K562 (cell line): ENCODE results near the gene BORCS8. TPM values are rescaled to one million over a fixed set of nuclear protein-coding genes. Genes with fewer than 3 reads are reported as not detected.

ENCODE experiments used
- GATAD2A ChIP-seq: fragments of 450-650 bp; IDR thresholded peaks from 2 replicates; pipeline ENCODE4 v1.6.1; 2017
- NCOA2 ChIP-seq, 2 experiments: fragments of 450-650 bp; IDR thresholded peaks; 2 replicates each; pipeline ENCODE4 v1.6.1; 2018; ENCODE audit warnings: mild to moderate bottlenecking in 2 of 2, moderate library complexity in 1 of 2; ENCODE audit not compliant: partially characterized antibody in 2 of 2
- POLR2A ChIP-seq: fragments of 450-650 bp; conservative IDR thresholded peaks from 2 replicates; pipeline ENCODE4 v1.6.1; 2016
- SRF ChIP-seq, 2 experiments: fragments of 250-450, 450-650 bp in 1 of 2; sonication (Bioruptor Pico) in 1 of 2; sonication (generic) in 1 of 2; formaldehyde crosslinking; IDR thresholded peaks; 2 replicates each; pipeline versions ENCODE4 v1.5.0 to v1.5.1; 2020 to 2022; ENCODE audit warnings: mild to moderate bottlenecking in 1 of 2, missing genetic modification reagents in 1 of 2
- THAP12 ChIP-seq: fragments of 250-450 bp; sonication (Bioruptor Pico); IDR thresholded peaks from 2 replicates; pipeline ENCODE4 v1.9.0; 2021; ENCODE audit warnings: mild to moderate bottlenecking, inconsistent platforms
- ZBTB40 ChIP-seq, 2 experiments: fragments of 450-650 bp in 1 of 2; sonication (generic) in 1 of 2; formaldehyde crosslinking in 1 of 2; IDR thresholded peaks; 2 replicates each; pipeline versions ENCODE4 v1.7.1 to v1.9.0; 2016 to 2022; ENCODE audit warnings: inconsistent platforms in 1 of 2, mild to moderate bottlenecking in 1 of 2, missing genetic modification reagents in 1 of 2
- ZNF146 ChIP-seq: IDR thresholded peaks from one replicate; pipeline ENCODE4 v1.6.1; 2018; ENCODE audit warnings: missing compliant biosample characterization; ENCODE audit not compliant: unreplicated experiment
- polyA plus RNA-seq, 8 experiments: library from polyadenylated mRNA; depleted of rRNA in 4 of 8; stranded (reverse) in 5 of 8; unstranded in 3 of 8; fragments of >200 nt; fragmentation: Nextera tagmentation in 2 of 8; fragmentation: Illumina TruSeq in 1 of 8; extraction: Ambion mirVana in 2 of 8; extraction: Trizol in 1 of 8; gene quantifications; 2 replicates each; pipeline versions ENCODE4 v1.2.1 to v1.2.3, GENCODE V29; 2011 to 2014; ENCODE audit warnings: inconsistent platforms in 1 of 8, missing spikeins in 1 of 8
- total RNA-seq, 7 experiments: library from RNA; depleted of rRNA in 6 of 7; stranded (reverse); fragments of >200 nt in 6 of 7; fragmentation: Illumina TruSeq in 2 of 7; extraction: Trizol in 2 of 7; gene quantifications; 2 replicates each; pipeline versions ENCODE4 v1.2.1 to v1.2.3, GENCODE V29; 2011 to 2021; ENCODE audit warnings: low replicate concordance in 1 of 7
- TF ChIP-seq, protein P1 (sequence below), 2 experiments: fragments of 250-450 bp in 1 of 2; fragments of 450-650 bp in 1 of 2; sonication (Bioruptor Pico) in 1 of 2; IDR thresholded peaks; 2 replicates each; pipeline versions ENCODE4 v1.6.1 to v1.8.0; 2016 to 2021; ENCODE audit warnings: mild to moderate bottlenecking in 2 of 2, moderate library complexity in 2 of 2, missing compliant biosample characterization in 1 of 2, missing genetic modification characterization in 1 of 2
- TF ChIP-seq, protein P2 (sequence below): fragments of 150-350 bp; IDR thresholded peaks from 2 replicates; pipeline ENCODE4 v1.6.1; 2014; ENCODE audit warnings: low read depth, mild to moderate bottlenecking, low read length, borderline replicate concordance

The BORCS8 gene
- total and polyA plus RNA-seq, 9 of the 15 experiments (the other 6 are each of a cell fraction or from before 2014, with no cell fraction given): 4.6 to 33.6 (median 16.3) TPM

DNA sequence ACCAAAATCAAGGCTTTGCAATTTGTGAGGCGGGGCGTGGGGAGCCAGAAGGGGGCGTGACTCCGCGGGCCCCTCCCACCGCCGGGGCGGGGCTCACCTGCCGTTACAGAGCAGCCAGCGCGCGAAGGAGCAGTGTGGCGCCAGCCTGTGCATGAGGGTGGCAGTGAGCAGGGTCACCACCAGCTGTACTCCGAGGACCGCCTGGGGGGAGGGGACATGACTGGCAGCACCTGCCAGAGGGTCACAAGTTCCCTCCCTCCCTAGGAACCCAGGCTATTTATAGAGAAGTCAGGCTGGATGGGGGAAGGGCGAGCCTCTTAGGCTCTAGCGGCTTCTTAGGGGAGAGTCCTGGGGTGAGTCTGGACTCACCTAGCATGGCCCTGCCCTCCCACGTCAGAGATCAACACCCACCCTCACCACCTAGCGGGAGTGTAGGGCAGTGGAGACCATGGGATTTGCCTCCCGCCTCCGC lies 57.2 kb downstream of the BORCS8 start (continued):
- no peak for TF ChIP-seq THAP12 (CRISPR knock-in tag)
- no peak for TF ChIP-seq ZBTB40 (IDR thresholded peaks at IDR 0.05)
- TF ChIP-seq ZBTB40 (CRISPR knock-in tag; IDR thresholded peaks at IDR 0.05): no peak
- TF ChIP-seq GATAD2A: no peak
- TF ChIP-seq NCOA2 (IDR thresholded peaks at IDR 0.05; ENCODE audit: partially characterized antibody in 2 of 2): no peak
- TF ChIP-seq SRF (CRISPR knock-in tag; IDR thresholded peaks at IDR 0.05): peak in 1 of 2 experiments; percentile 66; a peak in 2 of 4 replicates
- TF ChIP-seq ZNF146 (CRISPR knock-in tag): no peak
- TF ChIP-seq, protein P1, sequence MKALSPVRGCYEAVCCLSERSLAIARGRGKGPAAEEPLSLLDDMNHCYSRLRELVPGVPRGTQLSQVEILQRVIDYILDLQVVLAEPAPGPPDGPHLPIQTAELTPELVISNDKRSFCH (CRISPR knock-in tag; IDR thresholded peaks at IDR 0.05): no peak
- TF ChIP-seq, protein P1 (tag; IDR thresholded peaks at IDR 0.05): no peak
- TF ChIP-seq POLR2A: peak; percentile 88
- TF ChIP-seq, protein P2, sequence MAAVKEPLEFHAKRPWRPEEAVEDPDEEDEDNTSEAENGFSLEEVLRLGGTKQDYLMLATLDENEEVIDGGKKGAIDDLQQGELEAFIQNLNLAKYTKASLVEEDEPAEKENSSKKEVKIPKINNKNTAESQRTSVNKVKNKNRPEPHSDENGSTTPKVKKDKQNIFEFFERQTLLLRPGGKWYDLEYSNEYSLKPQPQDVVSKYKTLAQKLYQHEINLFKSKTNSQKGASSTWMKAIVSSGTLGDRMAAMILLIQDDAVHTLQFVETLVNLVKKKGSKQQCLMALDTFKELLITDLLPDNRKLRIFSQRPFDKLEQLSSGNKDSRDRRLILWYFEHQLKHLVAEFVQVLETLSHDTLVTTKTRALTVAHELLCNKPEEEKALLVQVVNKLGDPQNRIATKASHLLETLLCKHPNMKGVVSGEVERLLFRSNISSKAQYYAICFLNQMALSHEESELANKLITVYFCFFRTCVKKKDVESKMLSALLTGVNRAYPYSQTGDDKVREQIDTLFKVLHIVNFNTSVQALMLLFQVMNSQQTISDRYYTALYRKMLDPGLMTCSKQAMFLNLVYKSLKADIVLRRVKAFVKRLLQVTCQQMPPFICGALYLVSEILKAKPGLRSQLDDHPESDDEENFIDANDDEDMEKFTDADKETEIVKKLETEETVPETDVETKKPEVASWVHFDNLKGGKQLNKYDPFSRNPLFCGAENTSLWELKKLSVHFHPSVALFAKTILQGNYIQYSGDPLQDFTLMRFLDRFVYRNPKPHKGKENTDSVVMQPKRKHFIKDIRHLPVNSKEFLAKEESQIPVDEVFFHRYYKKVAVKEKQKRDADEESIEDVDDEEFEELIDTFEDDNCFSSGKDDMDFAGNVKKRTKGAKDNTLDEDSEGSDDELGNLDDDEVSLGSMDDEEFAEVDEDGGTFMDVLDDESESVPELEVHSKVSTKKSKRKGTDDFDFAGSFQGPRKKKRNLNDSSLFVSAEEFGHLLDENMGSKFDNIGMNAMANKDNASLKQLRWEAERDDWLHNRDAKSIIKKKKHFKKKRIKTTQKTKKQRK: no peak
